K562 (cell line): ENCODE measurements around the gene SUV39H2. TPM values are rescaled to one million over a fixed set of nuclear protein-coding genes. Genes with fewer than 3 reads are reported as not detected.

ENCODE experiments used
- ATF7 ChIP-seq: fragments of 450-650 bp; IDR thresholded peaks from 2 replicates; pipeline ENCODE4 v1.7.1; 2014; ENCODE audit warnings: mild to moderate bottlenecking, moderate library complexity
- CCAR2 ChIP-seq: fragments of 200-400 bp; formaldehyde crosslinking; IDR thresholded peaks from 2 replicates; pipeline ENCODE4 v1.6.1; 2017; ENCODE audit warnings: mild to moderate bottlenecking, low read depth, low read length
- CTCFL ChIP-seq: IDR thresholded peaks from 2 replicates; pipeline ENCODE4 v1.6.1; 2011; ENCODE audit warnings: borderline replicate concordance, low read depth, mild to moderate bottlenecking, moderate library complexity, low read length; ENCODE audit not compliant: insufficient read depth, poor library complexity, severe bottlenecking
- MEF2A ChIP-seq: IDR thresholded peaks from 2 replicates; pipeline ENCODE4 v1.6.1; 2011; ENCODE audit warnings: low read depth, mild to moderate bottlenecking, low read length, moderate library complexity; ENCODE audit not compliant: control insufficient read depth
- PCBP2 ChIP-seq: fragments of 200-400 bp; formaldehyde crosslinking; IDR thresholded peaks from 2 replicates; pipeline ENCODE4 v1.6.1; 2018; ENCODE audit warnings: low read length, low read depth, mild to moderate bottlenecking, moderate library complexity; ENCODE audit not compliant: poor library complexity, severe bottlenecking
- PPARD ChIP-seq: fragments of 250-450 bp; sonication (Bioruptor Pico); IDR thresholded peaks from 2 replicates; pipeline ENCODE4 v1.8.0; 2022; ENCODE audit warnings: inconsistent platforms, mild to moderate bottlenecking, moderate library complexity
- PTTG1 ChIP-seq: fragments of 450-650 bp; IDR thresholded peaks from 2 replicates; pipeline ENCODE4 v1.6.1; 2016; ENCODE audit warnings: low read depth, mild to moderate bottlenecking, missing genetic modification characterization, missing compliant biosample characterization
- SMAD4 ChIP-seq: fragments of 250-450 bp; sonication (Bioruptor Pico); conservative IDR thresholded peaks from 2 replicates; pipeline ENCODE4 v1.8.0; 2021; ENCODE audit warnings: inconsistent platforms, mild to moderate bottlenecking, moderate library complexity
- SNIP1 ChIP-seq: fragments of 450-650 bp; IDR thresholded peaks from 2 replicates; pipeline ENCODE4 v1.7.1; 2017; ENCODE audit warnings: low read depth, mild to moderate bottlenecking
- XRCC5 ChIP-seq: fragments of 200-400 bp; formaldehyde crosslinking; IDR thresholded peaks from 2 replicates; pipeline ENCODE4 v1.6.1; 2017; ENCODE audit warnings: low read depth, mild to moderate bottlenecking, low read length
- ZBTB8A ChIP-seq: fragments of 450-650 bp; IDR thresholded peaks from 2 replicates; pipeline ENCODE4 v1.6.1; 2018; ENCODE audit warnings: mild to moderate bottlenecking, moderate library complexity; ENCODE audit not compliant: partially characterized antibody
- ZEB2 ChIP-seq: fragments of 450-650 bp; IDR thresholded peaks from 2 replicates; pipeline ENCODE4 v1.6.1; 2016
- ZNF175 ChIP-seq: fragments of 200-800 bp; sonication (Bioruptor generic); IDR thresholded peaks from 2 replicates; pipeline ENCODE4 v1.6.1; 2016; ENCODE audit warnings: low read depth, mild to moderate bottlenecking, missing genetic modification characterization, missing compliant biosample characterization
- ZNF239 ChIP-seq: fragments of 250-450 bp; sonication (Bioruptor Pico); IDR thresholded peaks from 2 replicates; pipeline ENCODE4 v1.4.0; 2020; ENCODE audit warnings: mild to moderate bottlenecking
- ZNF324 ChIP-seq: fragments of 250-450 bp; sonication (Bioruptor Pico); IDR thresholded peaks from 2 replicates; pipeline ENCODE4 v1.4.0; 2020; ENCODE audit warnings: mild to moderate bottlenecking
- ZNF57 ChIP-seq: fragments of 450-650 bp; formaldehyde crosslinking; IDR thresholded peaks from 2 replicates; pipeline ENCODE4 v1.4.0; 2020; ENCODE audit warnings: mild to moderate bottlenecking, moderate library complexity
- ZNF785 ChIP-seq: fragments of 250-450 bp; sonication (Bioruptor Pico); IDR thresholded peaks from 2 replicates; pipeline ENCODE4 v1.4.0; 2020; ENCODE audit warnings: mild to moderate bottlenecking
- polyA plus RNA-seq, 8 experiments: library from polyadenylated mRNA; depleted of rRNA in 4 of 8; stranded (reverse) in 5 of 8; unstranded in 3 of 8; fragments of >200 nt; fragmentation: Nextera tagmentation in 2 of 8; fragmentation: Illumina TruSeq in 1 of 8; extraction: Ambion mirVana in 2 of 8; extraction: Trizol in 1 of 8; gene quantifications; 2 replicates each; pipeline versions ENCODE4 v1.2.1 to v1.2.3, GENCODE V29; 2011 to 2014; ENCODE audit warnings: inconsistent platforms in 1 of 8, missing spikeins in 1 of 8
- total RNA-seq, 7 experiments: library from RNA; depleted of rRNA in 6 of 7; stranded (reverse); fragments of >200 nt in 6 of 7; fragmentation: Illumina TruSeq in 2 of 7; extraction: Trizol in 2 of 7; gene quantifications; 2 replicates each; pipeline versions ENCODE4 v1.2.1 to v1.2.3, GENCODE V29; 2011 to 2021; ENCODE audit warnings: low replicate concordance in 1 of 7
- TF ChIP-seq, protein P1 (sequence below): fragments of 450-650 bp; IDR thresholded peaks from 2 replicates; pipeline ENCODE4 v1.6.1; 2016; ENCODE audit warnings: mild to moderate bottlenecking
- TF ChIP-seq, protein P2 (sequence below): fragments of 450-650 bp; IDR thresholded peaks from 2 replicates; pipeline ENCODE4 v1.7.0; 2016; ENCODE audit warnings: borderline replicate concordance
- TF ChIP-seq, protein P3 (sequence below): fragments of 450-650 bp; formaldehyde crosslinking; IDR thresholded peaks from 2 replicates; pipeline ENCODE4 v1.4.0; 2022; ENCODE audit warnings: missing genetic modification characterization
- TF ChIP-seq, protein P4 (sequence below): sonication (generic); formaldehyde crosslinking; IDR thresholded peaks from 2 replicates; pipeline ENCODE4 v1.8.0; 2022; ENCODE audit warnings: mild to moderate bottlenecking, missing genetic modification reagents

The SUV39H2 gene
- total and polyA plus RNA-seq, 9 of the 15 experiments (the other 6 are each of a cell fraction or from before 2014, with no cell fraction given), result 24.1 to 54.3 (median 41.3) TPM

DNA sequence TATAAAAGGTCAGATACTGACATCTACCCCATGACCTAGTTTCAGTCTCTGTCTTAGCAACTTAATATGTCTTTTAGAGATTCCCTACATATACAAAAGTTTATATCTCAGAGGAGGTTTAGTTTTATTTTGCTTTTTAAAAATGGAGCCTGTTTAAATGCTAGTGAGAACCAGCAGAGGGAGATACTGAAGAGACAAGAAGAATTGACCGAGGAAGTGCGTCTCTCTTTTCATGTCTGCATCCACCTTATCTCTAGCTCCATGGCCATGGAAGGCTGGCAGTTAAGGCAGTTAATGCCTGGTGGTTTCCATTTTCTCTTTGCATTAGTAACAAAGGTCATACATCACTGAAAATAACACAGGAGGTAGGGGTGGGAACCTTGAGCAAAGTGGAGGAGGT is 10.7 kb downstream of the SUV39H2 start (continued):
- TF ChIP-seq, protein P1, sequence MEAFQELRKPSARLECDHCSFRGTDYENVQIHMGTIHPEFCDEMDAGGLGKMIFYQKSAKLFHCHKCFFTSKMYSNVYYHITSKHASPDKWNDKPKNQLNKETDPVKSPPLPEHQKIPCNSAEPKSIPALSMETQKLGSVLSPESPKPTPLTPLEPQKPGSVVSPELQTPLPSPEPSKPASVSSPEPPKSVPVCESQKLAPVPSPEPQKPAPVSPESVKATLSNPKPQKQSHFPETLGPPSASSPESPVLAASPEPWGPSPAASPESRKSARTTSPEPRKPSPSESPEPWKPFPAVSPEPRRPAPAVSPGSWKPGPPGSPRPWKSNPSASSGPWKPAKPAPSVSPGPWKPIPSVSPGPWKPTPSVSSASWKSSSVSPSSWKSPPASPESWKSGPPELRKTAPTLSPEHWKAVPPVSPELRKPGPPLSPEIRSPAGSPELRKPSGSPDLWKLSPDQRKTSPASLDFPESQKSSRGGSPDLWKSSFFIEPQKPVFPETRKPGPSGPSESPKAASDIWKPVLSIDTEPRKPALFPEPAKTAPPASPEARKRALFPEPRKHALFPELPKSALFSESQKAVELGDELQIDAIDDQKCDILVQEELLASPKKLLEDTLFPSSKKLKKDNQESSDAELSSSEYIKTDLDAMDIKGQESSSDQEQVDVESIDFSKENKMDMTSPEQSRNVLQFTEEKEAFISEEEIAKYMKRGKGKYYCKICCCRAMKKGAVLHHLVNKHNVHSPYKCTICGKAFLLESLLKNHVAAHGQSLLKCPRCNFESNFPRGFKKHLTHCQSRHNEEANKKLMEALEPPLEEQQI, result peak; percentile 93
- TF ChIP-seq PPARD (CRISPR knock-in tag) (no peak), XRCC5 (no peak), MEF2A (peak; percentile 37; the same call in 1 of the 2 replicates), SMAD4 (peak; percentile 80), PTTG1 (tag) (no peak), PCBP2 (no peak), ZNF175 (CRISPR knock-in tag) (no peak), SNIP1 (no peak), ZNF57 (CRISPR knock-in tag) (no peak), ZBTB8A (no peak), CTCFL (peak; percentile 22), ZNF324 (CRISPR knock-in tag) (no peak), ZNF785 (no peak), ZEB2 (no peak), CCAR2 (no peak), ATF7 (no peak), ZNF239 (CRISPR knock-in tag) (no peak)
- TF ChIP-seq, protein P2, sequence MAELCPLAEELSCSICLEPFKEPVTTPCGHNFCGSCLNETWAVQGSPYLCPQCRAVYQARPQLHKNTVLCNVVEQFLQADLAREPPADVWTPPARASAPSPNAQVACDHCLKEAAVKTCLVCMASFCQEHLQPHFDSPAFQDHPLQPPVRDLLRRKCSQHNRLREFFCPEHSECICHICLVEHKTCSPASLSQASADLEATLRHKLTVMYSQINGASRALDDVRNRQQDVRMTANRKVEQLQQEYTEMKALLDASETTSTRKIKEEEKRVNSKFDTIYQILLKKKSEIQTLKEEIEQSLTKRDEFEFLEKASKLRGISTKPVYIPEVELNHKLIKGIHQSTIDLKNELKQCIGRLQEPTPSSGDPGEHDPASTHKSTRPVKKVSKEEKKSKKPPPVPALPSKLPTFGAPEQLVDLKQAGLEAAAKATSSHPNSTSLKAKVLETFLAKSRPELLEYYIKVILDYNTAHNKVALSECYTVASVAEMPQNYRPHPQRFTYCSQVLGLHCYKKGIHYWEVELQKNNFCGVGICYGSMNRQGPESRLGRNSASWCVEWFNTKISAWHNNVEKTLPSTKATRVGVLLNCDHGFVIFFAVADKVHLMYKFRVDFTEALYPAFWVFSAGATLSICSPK, result no peak
- TF ChIP-seq, protein P3, sequence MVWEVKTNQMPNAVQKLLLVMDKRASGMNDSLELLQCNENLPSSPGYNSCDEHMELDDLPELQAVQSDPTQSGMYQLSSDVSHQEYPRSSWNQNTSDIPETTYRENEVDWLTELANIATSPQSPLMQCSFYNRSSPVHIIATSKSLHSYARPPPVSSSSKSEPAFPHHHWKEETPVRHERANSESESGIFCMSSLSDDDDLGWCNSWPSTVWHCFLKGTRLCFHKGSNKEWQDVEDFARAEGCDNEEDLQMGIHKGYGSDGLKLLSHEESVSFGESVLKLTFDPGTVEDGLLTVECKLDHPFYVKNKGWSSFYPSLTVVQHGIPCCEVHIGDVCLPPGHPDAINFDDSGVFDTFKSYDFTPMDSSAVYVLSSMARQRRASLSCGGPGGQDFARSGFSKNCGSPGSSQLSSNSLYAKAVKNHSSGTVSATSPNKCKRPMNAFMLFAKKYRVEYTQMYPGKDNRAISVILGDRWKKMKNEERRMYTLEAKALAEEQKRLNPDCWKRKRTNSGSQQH (CRISPR knock-in tag), result no peak
- TF ChIP-seq, protein P4, sequence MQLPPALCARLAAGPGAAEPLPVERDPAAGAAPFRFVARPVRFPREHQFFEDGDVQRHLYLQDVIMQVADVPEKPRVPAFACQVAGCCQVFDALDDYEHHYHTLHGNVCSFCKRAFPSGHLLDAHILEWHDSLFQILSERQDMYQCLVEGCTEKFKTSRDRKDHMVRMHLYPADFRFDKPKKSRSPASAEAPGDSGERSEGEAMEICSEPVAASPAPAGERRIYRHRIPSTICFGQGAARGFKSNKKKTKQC (CRISPR knock-in tag), result no peak
